Measurements from ENCODE around the gene GLYATL1. TPM values are rescaled to one million over a fixed set of nuclear protein-coding genes. Genes with fewer than 3 reads are reported as not detected.

The GLYATL1 gene, protein sequence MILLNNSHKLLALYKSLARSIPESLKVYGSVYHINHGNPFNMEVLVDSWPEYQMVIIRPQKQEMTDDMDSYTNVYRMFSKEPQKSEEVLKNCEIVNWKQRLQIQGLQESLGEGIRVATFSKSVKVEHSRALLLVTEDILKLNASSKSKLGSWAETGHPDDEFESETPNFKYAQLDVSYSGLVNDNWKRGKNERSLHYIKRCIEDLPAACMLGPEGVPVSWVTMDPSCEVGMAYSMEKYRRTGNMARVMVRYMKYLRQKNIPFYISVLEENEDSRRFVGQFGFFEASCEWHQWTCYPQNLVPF
- not detected in 2 replicates for total RNA-seq

DNA sequence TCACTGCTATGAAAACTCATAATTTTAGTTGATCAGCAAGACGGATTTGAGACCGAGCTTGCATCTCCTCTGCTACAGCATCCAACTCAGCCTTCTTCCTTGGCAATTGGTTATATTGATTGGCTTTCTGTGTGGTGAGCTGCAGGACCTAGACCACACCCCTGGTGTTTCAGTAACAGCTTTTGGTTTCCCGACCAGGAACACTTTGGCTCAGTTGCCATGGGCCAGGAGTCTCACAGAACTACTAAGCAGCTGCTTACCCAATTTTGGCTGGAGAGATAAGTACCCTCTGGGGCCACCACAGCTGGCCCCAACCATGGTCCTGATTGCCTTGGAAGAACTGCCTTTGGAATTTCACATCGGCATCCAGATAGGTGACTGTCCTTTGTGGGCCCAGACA is at the start of gene GLYATL1:
Gene GLYATL1, plus strand, starts transcription at position 212 of the 400 bp plus-strand sequence. CDS start 7,600 bp downstream, outside the sequence.

Other genes with a start within 250 kb of the GLYATL1 start
- not detected in 2 replicates for gene GLYAT, start 207.5 kb upstream of the GLYATL1 start, total RNA-seq
- under 0.01 and 0.07 TPM in 2 replicates for gene GLYATL2, start 94.8 kb upstream of the GLYATL1 start, total RNA-seq
- gene GLYATL1B, start 146.8 kb downstream of the GLYATL1 start, total RNA-seq, result not detected in 2 replicates
- gene FAM111B, start 167.7 kb downstream of the GLYATL1 start, total RNA-seq, result under 0.01 and 0.07 TPM in 2 replicates
- gene FAM111A, start 203.4 kb downstream of the GLYATL1 start, total RNA-seq, result 14.0 and 28.5 TPM in 2 replicates
- gene DTX4, start 232.6 kb downstream of the GLYATL1 start, total RNA-seq, result 1.7 and 14.5 TPM in 2 replicates

All from nasal cavity respiratory epithelium epithelial cell of viscerocranial mucosa (primary cell).